ENCODE data around the gene NOXO1. TPM values are rescaled to one million over a fixed set of nuclear protein-coding genes. Genes with fewer than 3 reads are reported as not detected.
A peak's percentile ranks its signal among the peaks of the same experiment; 100 is the strongest.

The NOXO1 gene
- total RNA-seq, 1 donor from 2014 or later: 1.6 TPM

- H3K36me3 ChIP-seq (ENCODE audit: control insufficient read depth, insufficient read depth, low read length): peaks cover 14% of the 10 kb centered on the region
- FAIRE-seq (no peak), DNase-seq (ENCODE audit: low read depth) (no peak)
- no peak overlapping the region for H3K4me3 ChIP-seq (ENCODE audit: low read depth, low read length)
- H3K27me3 ChIP-seq (ENCODE audit: control insufficient read depth, insufficient read depth, low read length): no peaks in the 10 kb centered on the region
- TF ChIP-seq CTCF (IDR thresholded peaks at IDR 0.05; ENCODE audit: insufficient read depth, low read length, severe bottlenecking): no peak
Observed at GRCh38 chr16:1938910-1939309, 42.4 kb downstream of the NOXO1 start.

- DNase-seq (ENCODE audit: low read depth): no peak
- Histone ChIP-seq H3K4me3 (ENCODE audit: low read depth, low read length) (no peak overlapping the region), H3K27me3 (ENCODE audit: control insufficient read depth, insufficient read depth, low read length) (no peaks in the 10 kb centered on the region), H3K36me3 (ENCODE audit: control insufficient read depth, insufficient read depth, low read length) (peaks cover 14% of the 10 kb centered on the region)
- no peak for TF ChIP-seq CTCF (IDR thresholded peaks at IDR 0.05; ENCODE audit: insufficient read depth, low read length, severe bottlenecking)
- no peak for FAIRE-seq
Observed at GRCh38 chr16:1938316-1938715, 43.0 kb downstream of the NOXO1 start.

GRCh38 chr16:1936945-1937479 lies 44.3 kb downstream of the NOXO1 start:
- DNase-seq (ENCODE audit: low read depth) (no peak), FAIRE-seq (no peak)
- H3K4me3 ChIP-seq (ENCODE audit: low read depth, low read length): no peak overlapping the region
- TF ChIP-seq CTCF (IDR thresholded peaks at IDR 0.05; ENCODE audit: insufficient read depth, low read length, severe bottlenecking): no peak
- H3K27me3 ChIP-seq (ENCODE audit: control insufficient read depth, insufficient read depth, low read length): no peaks in the 10 kb centered on the region
- H3K36me3 ChIP-seq (ENCODE audit: control insufficient read depth, insufficient read depth, low read length): peaks cover 14% of the 10 kb centered on the region

GRCh38 chr16:1933097-1933661 lies 48.1 kb downstream of the NOXO1 start:
- DNase-seq (ENCODE audit: low read depth) (no peak), FAIRE-seq (no peak)
- no peak overlapping the region for H3K4me3 ChIP-seq (ENCODE audit: low read depth, low read length)
- no peaks in the 10 kb centered on the region for H3K27me3 ChIP-seq (ENCODE audit: control insufficient read depth, insufficient read depth, low read length)
- H3K36me3 ChIP-seq (ENCODE audit: control insufficient read depth, insufficient read depth, low read length): no peaks in the 10 kb centered on the region
- TF ChIP-seq CTCF (IDR thresholded peaks at IDR 0.05; ENCODE audit: insufficient read depth, low read length, severe bottlenecking): no peak

DNA sequence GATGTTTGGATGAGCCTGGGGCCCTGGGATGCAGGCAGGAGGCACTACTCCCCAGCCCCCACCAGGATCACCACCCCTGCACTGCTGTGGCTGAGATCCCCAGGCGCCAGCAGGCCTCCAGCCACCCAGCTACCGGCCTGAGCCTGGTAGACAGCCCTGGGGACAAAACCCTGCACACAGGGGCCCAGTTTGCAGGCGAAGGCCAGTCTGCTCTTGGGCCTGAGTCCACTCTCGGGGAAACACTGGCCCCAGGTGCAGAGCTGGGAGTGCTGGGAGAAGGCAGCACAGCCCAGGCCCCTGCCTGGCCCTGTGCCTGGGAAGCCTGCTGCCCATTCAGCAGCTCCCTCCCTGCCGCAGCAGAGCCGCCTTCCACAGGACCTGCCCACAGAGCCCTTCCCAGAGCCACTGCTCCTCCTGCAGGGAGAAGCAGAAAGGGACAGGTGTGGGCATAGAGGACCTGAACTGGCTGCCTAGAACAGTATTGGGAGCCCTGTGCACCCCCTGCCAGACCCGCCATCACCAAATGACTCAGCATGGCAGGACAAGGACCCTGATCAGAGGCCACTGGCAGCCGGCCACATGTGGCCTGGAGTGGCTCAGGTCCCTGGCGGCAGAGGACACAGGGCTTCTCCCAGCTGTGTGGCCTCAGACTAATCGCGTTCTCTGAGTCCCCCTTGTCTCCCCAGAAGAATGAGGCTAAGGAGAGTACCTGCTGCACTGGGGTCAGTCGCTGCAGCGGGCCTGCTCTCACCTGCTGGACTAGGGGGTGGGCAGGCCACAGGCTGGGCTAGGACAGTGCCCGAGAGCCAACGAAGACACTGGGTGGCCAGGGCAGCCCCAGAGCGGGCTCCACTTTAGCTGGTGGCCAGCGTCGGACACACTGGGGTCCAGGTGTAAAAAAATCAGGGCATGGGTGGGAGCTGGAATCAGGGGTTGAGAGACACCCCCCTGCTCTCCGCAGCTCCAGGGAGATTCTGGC lies 48.9 kb downstream of the NOXO1 start:
- DNase-seq (ENCODE audit: low read depth): peak; percentile 30
- no peaks in the 10 kb centered on the region for H3K27me3 ChIP-seq (ENCODE audit: control insufficient read depth, insufficient read depth, low read length)
- no peaks in the 10 kb centered on the region for H3K36me3 ChIP-seq (ENCODE audit: control insufficient read depth, insufficient read depth, low read length)
- peak; percentile 60 for TF ChIP-seq CTCF (IDR thresholded peaks at IDR 0.05; ENCODE audit: insufficient read depth, low read length, severe bottlenecking)
- H3K4me3 ChIP-seq (ENCODE audit: low read depth, low read length): no peak overlapping the region
- FAIRE-seq: no peak
